Measurements from ENCODE around the gene UBR1.

The UBR1 gene

DNA sequence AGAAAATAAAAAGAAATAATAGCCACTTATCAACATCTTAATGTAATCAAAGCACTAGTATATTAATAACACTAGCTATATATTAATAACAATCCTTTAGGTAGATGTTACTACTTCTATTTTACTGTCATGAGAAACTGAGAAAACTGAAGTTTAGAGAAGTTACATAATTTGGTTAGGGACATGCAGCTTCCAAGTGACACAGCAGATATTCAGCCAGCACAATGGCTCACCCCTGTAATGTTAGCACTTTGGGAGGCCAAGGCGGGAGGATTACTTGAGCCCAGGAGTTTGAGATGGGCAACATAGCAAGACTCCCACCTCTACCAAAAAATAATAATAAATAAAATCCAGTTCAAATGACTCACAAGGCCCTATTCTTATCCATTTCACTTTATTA is 1.9 kb upstream of the UBR1 start:
- no peak for DNase-seq (ENCODE audit: low read depth in 2 of 2)

DNA sequence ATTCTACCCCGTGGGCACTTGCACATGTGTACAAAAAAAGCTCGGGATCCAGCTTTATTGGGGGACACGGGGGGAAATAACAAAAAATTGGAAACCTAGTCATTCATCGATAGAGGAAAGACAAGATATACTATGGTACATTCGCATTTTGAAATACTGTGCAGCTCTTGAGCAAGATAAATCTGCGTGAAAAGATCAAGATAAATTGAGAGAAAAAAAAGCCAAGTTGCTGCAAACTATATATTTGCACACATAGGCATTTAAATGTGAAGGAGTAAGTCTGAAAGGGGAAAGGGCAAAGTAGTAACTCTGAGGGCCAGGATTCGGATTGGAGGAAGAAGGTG is 620 bp upstream of the UBR1 start:
- DNase-seq (ENCODE audit: low read depth in 2 of 2): no peak

DNA sequence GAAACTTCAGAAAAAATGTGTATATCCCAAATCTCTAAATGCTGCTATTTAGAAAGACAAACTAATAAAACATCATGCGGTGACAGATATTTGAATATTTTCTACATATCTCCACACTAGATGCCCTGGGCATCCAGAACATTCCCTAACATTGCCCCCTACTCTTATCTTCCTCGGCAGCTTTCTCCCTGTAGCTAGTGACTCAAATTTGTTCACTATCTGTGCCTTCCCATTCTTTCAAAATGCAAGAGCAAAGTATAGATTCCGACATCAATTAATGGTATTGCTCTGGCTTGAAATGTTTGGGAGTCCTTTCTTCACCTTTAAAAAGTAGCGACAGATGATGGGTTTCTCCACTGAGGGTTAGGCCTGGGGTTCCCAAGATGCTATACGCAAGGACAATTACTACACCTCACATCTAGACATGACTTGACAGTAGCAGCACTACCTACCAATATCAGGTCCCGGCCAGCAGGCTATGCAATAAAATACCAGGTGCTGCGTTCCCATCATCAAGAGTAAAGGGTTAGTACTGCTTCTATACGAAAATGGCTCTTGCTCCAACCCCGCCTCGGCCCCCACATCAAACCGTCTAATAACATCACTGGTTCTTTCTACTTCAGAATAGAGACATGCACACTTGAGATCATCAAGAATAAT is 631 bp downstream of the UBR1 start:
- no peak for DNase-seq (ENCODE audit: low read depth in 2 of 2)

DNA sequence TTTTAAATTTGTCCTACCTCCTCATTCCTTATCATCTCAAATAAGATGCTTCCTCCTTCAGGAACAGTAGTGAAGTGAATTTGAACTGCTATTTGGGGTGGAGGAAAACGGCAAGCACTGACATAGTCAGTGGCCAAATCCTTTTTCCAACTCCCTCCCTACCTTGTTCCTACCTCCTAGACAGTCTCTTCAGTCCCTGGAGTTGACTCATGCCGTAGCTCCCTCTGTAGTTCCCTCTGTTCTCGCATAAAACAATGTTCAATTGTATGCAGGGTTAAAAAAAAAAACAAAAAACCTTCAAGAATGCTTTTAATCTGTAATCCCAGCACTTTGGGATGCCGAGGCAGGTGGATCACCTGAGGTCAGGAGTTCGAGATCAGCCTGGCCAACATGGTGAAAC is 1.4 kb downstream of the UBR1 start:
- no peak for DNase-seq (ENCODE audit: low read depth in 2 of 2)

DNA sequence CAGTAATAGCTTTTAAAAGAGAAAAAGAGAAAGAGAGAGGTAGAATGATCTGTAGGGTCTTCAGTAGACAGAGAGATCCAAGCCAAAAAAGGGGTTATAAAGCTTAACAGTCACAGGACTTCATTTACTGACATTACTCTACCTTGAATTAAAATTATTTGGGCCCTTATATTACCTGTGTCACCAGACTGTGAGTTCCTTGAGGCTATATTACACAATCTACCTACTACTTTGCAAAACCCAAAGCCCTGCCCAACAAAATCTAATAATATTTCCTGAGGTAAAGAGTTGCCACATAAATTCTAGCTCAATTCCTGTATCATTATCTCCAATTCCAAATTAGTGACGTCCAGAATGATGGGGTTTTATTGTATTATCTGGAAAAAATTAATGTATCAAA is 1.9 kb downstream of the UBR1 start:
- no peak for DNase-seq (ENCODE audit: low read depth in 2 of 2)

DNA sequence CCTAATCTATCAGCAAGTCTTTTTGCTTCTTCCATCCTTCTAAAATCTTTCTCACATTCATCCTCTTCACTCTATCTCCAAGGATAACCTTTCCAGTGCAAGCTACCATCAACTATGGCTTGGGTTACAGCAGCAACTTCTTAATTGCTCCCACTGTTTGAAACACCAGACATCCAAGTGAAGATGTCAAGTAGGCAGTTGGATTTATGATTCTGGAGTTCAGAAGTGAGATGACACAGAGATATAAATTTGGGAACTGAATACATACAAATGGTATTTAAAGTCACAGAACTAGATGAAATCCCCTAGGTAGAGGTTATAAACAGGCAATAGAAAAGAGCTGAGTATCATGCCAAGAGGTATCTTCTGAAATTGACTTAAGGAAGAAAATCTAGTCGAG is 3.7 kb downstream of the UBR1 start:
- no peak for DNase-seq (ENCODE audit: low read depth in 2 of 2)

DNA sequence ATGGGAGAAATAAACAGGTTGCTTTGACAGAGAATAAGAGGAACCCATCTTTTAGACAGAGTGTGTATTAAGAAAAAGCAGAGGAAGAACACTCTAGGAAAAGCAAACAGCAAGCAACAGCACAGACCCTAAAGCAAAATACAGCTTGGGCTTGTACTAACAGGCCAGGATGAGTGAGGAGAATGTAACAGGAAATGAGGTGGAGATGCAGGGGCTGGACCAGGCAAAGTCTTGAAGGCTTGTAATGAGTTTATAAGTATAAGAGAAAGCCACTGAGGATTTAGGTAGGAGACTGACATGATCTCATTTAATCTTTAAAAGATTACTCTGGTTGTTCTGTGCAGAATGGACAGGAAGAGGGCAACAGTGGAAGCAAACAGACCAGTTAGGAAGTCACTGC is 4.9 kb downstream of the UBR1 start:
- no peak for DNase-seq (ENCODE audit: low read depth in 2 of 2)

DNA sequence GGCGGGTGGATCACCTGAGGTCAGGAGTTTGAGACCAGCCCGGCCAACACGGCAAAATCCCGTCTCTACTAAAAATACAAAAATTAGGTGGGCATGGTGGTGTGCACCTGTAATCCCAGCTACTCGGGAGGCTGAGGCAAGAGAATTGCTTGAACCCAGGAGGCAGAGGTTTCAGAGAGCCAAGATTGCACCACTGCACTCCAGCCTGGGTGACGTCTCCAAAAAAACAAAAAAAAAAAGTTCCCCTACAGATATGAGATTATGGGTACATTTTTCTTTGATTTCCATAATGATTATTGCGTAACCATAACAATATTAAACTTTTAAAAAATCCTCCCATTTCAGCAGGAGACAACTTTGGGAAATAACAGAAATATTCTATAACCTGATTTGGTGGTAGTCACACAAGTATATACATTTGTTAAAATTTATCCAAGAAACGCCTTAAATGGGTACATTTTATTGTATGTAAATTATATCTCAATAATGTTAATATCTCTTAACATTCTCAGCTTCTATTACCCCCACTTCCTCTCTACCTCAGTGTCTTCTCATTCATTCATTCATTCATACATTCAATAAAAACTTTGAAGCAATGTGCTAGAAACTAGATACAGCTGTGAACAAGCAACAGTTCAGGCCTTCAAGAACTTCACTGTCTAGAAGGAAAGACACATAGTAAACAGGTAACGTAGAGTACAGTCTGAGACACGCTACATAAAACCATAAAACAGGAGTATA is 6.6 kb downstream of the UBR1 start:
- no peak for DNase-seq (ENCODE audit: low read depth in 2 of 2)

DNA sequence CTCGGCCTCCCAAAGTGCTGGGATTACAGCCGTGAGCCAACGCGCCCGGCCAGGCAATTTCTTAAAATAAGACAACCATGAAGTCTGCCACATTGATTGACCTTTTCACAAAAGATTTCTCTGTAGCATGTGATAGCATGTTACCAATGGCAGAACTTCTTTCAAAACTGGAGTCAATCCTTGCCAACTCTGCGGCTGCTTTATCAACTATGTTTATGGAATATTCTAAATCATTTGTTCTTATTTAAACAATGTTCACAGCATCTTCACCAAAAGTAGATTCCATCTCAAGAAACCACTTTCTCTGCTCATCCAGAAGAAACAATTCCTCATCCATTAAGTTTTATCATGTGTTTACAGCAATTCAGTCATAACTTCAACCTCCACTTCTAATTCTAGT is 9.4 kb downstream of the UBR1 start:
- no peak for DNase-seq (ENCODE audit: low read depth in 2 of 2)

DNA sequence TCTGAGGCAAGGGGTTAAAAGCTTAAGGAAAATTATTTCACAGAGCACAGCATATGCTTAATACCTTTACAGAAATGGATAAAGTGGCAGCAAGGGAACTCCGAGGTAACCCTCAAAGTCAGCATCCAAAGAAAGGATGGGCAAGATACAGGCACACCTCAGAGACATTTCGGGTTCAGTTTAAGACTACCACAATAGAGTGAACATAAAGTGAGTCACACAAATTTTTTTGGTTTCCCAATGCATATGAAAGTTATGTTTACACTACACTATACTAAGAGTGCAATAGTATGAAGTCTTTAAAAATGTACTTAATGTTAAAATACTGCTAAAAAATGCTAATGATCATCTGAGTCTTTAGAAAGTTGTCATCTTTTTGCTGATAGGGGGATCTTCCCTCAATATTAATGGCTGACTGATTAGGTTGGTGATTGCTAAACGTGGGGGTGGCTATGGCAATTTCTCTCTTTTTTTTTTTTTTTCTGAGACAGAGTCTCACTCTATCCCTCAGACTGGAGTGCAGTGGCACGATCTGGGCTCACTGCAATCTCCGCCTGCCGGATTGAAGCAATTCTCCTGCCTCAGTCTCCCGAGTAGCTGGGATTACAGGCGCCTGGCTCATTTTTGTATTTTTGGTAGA is 10.0 kb downstream of the UBR1 start:
- DNase-seq (ENCODE audit: low read depth in 2 of 2): no peak

DNA sequence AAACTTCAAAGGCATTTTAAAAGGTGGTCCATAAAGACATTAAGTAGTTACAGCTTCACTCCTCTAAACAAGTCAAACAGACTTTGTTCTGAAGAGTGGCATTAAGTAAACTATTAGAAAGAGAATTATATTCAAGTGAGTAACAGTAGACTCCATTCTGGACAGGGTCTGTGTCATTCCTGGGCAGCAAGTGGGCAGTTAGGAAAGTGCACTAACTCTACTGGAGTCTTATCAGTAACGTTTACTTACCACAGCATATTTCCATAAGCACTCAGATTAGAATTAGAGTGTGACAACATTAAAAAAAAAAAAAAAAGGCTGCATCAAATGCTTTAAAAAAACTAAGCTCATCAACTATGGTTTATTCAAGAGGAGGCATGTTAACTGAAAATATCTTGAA is 10.6 kb downstream of the UBR1 start:
- no peak for DNase-seq (ENCODE audit: low read depth in 2 of 2)

DNA sequence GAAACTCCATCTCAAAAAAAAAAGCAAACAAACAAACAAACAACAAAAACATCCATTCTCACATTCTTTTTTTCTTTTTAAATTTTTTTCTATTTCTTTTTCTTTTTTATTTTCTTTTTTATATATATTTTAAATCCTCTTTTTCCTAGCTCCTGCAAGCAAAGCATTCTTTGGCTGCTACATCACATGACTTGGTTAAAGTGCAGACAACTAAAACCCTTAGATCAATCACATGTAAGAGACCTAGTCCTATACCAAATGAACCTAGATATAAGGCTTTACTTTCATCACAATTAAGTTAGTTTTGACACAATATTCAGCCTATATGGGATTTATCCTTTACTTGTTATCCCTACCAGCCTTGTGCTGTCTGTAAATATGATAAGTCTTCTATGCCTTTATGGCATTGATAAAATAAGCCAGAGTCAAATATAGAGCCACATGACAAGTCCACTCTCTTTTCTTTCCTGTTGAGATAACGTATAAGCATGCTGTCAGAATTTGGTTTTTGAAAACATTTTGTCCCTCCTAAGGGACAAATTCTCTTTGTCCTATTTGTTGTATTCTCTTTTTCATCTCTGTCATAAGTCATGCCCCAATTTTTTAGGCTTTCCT is 11.3 kb downstream of the UBR1 start:
- DNase-seq (ENCODE audit: low read depth in 2 of 2): no peak

DNA sequence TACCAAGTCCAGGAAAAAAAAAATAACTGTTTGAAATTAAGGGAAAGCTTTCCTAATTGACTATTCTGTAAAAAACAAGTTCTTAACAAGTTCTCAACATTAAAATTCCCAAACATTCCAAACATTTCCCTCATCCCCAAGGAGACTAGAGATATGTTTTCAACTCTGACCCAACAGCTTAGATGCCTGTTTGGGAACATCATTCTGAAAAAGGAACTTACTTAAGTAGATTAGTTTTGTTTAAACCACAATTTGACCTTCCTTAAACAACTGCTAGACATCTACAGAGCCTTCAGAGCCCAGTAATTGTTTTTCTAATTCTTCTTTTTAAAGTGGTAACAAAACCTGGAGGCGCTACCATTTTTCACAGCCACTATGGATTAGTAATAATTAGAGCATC is 12.8 kb downstream of the UBR1 start:
- DNase-seq (ENCODE audit: low read depth in 2 of 2): no peak

DNA sequence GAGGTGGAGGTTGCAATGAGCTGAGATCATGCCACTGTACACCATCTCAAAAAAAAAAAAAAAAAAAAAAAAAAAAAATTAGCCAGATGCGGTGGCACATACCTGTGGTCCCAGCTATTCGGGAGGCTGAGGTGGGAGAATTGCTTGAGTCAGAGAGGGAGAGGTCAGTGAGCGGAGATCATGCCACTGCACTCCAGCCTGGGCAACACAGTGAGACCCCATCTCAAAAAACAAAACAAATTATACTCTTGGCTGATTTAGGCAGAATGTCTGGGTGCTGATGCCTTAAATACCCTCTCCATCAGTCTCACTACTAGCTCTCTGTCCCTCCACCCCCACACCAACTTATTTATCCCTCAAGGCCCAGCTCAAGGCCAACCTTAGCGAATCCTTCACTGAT is 14.0 kb downstream of the UBR1 start:
- DNase-seq (ENCODE audit: low read depth in 2 of 2): no peak

DNA sequence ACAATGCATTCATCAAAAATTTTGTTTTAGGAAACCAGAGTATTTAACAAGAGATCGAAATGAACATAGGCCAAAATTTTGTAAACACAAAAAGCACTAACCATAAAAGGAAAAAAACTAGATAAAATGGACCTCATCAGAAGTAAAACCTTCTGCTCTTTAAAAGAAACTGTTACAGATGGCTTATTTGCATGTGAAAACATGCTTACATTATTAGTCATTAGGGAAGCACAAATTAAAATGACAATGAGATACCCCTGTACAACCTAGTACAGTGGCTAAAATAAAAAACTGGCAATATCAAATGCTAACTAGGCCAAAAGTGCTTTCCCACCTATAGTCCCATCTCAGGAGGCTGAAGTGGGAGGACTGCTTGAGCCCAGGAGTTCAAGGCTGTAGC is 19.3 kb downstream of the UBR1 start:
- DNase-seq (ENCODE audit: low read depth in 2 of 2): no peak

DNA sequence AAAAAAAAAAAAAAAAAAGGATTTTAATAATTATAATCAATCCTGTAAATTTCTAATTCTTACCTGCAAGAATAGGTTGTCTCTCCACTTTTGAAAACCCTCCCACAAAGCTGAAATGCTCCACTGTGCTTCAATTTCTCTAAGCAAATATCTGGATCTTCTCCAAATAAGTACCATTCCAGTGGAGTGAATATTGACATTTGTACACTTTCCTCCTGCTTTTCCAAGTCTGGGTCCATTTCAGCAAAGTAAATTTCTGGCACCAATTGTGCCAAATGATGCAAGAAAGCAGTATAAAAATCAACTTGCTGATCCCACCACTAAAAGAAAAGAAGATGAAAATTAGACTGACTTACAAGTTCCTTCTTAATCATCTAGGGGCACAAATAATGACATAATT is 19.9 kb downstream of the UBR1 start:
- DNase-seq (ENCODE audit: low read depth in 2 of 2): no peak

DNA sequence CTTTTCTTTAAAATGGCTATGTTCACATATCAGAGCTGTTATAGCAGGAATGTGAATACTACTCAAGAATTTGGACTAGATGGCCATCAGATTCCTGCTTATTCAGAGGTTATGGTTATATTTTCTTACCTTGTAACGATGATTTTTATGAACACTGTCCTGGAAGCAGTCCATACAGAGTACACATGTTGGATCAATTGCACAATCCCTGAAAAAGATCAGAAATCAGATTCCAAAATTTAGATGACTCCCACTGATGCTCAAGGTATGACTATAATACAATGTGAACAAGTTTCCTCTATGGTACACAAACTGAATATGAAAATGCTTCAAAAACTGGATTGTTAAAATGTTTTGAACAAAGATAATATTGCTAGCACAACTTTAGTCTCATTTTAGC is 23.3 kb downstream of the UBR1 start:
- no peak for DNase-seq (ENCODE audit: low read depth in 2 of 2)

DNA sequence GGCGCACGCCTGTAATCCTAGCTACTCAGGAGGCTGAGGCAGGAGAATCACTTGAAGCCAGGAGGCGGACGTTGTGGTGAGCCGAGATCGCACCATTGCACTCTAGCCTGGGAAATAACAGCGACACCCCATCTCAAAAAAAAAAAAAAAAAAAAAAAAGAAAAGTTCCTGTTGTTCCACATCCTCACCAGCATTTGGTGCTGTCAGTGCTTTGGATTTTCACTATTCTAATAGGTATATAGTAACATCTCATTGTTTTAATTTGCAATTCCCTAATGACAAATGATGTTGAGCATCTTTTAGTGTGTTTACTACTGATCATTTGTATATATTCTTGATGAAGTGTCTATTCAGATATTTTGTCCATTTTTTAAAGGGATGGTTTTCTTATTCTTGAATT is 24.6 kb downstream of the UBR1 start:
- DNase-seq (ENCODE audit: low read depth in 2 of 2): no peak

DNA sequence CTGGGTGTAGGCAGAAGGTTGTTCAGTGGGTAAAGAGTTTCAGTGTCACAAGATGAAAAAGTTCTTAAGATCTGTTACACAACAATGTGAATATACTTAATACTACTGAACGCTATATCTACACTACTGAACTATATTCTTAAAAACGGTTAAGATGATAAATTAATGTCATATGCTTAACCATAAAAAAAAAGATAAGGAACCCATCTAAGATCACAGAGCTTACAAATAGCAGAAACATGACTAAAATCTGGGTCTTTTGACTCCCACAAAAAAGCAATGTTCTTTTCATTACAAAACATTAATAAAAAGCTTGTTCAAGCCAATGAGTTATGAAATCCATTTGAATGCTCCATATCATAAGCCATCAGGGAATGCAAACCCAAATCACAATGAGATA is 34.4 kb downstream of the UBR1 start:
- DNase-seq (ENCODE audit: low read depth in 2 of 2): no peak

DNA sequence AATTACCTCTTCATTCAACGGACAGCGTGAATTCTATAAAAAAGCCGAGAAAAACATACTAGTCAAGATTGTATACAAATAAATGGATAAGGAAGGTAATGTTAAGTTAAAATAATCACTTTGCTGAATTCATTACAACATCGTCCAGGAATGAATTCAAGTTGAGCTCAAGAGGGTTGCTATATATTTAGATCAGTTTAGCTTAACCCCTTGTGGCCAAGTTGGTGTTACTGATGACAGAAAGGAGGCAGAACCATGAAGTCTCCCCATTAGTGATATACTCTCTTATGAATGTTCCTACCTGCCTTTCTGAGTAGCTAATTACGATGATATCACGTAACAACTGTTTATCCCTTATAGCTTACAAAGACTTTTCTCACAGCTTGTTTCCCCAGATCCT is 34.9 kb downstream of the UBR1 start:
- DNase-seq (ENCODE audit: low read depth in 2 of 2): no peak

DNA sequence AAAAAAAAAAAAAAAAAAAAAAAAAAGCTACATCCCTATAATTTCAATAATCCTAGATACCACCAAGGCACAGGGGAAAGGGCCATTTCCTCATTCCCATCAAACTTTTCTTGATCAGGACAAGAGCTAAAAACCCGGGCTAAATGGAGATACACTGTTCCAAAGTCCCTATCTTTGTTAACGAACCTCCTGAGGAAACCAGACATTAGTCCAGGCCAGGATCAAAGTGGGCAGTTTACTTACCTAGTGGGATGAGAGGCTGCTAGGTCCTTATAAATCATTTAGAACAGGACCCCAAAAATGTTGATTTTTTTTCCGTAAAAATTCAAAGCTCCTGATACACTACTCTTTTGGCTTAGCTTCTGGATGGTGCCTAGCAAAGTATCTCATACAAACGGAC is 35.6 kb downstream of the UBR1 start:
- no peak for DNase-seq (ENCODE audit: low read depth in 2 of 2)

DNA sequence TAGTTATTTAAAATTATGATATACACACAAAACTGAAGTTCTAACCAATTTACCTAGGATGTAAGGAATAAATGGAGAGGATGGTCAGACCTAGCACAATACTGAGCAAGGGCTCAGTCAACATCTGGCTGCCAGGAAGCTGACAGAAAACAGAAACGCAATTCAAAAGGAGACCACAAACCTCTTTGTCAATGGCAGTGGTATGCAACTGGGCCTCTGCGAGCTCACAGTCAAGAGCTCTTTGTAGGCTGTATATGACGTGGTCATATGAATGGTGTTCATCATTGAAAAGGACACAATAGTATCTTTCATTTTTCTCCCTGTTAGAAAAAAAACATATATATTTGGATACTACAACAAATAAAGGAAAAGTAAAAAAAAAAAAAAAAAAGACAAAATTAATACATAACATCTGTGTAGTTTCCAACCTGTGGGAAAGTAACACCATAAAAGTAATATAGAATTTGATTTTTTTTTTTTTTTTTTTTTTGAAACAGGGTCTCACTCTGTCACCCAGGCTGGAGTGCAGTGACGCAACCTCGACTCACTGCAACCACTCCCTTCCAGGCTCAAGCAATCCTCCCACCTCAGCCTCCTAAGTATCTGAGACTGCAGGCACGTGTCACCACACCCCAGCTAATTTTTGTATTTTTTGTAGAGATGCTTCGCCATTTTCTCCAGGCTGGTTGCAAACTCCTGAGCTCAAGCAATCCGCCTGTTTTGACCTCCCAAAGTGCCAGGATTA is 37.9 kb downstream of the UBR1 start:
- peak; percentile 36 to 41 for DNase-seq (ENCODE audit: low read depth in 2 of 2)

Data from fibroblast of skin of left biceps (primary cell).